Calu3 (cell line): ENCODE results near the gene SBF2. TPM values are rescaled to one million over a fixed set of nuclear protein-coding genes. Genes with fewer than 3 reads are reported as not detected.
"Not testable (repeated sequence)": the region's sequence is repeated elsewhere in the genome, so short reads cannot be mapped to it uniquely, and the experiment has no call there.

Experiments used
- BruUV-seq: library from RNA; stranded (reverse); fragments of 400-500 nt; replicated peaks from 2 replicates; lab custom pipeline; 2021; lab: Mats Ljungman, UMichigan
- CTCF ChIA-PET: fragments of 300-600 bp; sonication (Branson Sonifier 250); formaldehyde crosslinking; loops from one replicate; lab custom pipeline; 2022; ENCODE audit warnings: antibody characterized with exemption; lab: Charles Lee
- DNase-seq: peaks from one replicate; pipeline ENCODE4 v3.0.0; 2022
- H3K27ac Mint-ChIP-seq: one replicate; pipeline ENCODE4 v1.8.0; 2022; ENCODE audit warnings: mixed read lengths; ENCODE audit not compliant: unreplicated experiment
- H3K27me3 Mint-ChIP-seq: one replicate; pipeline ENCODE4 v1.8.0; 2022; ENCODE audit warnings: mixed read lengths; ENCODE audit not compliant: unreplicated experiment
- H3K36me3 Mint-ChIP-seq: one replicate; pipeline ENCODE4 v1.8.0; 2022; ENCODE audit warnings: mild to moderate bottlenecking, moderate library complexity, mixed read lengths; ENCODE audit not compliant: insufficient read depth, unreplicated experiment
- H3K4me1 Mint-ChIP-seq: one replicate; pipeline ENCODE4 v1.8.0; 2022; ENCODE audit warnings: mild to moderate bottlenecking, low read depth, mixed read lengths; ENCODE audit not compliant: unreplicated experiment
- H3K4me3 Mint-ChIP-seq: one replicate; pipeline ENCODE4 v1.8.0; 2022; ENCODE audit warnings: mild to moderate bottlenecking, low read depth, moderate library complexity, mixed read lengths; ENCODE audit not compliant: unreplicated experiment
- H3K9me3 Mint-ChIP-seq: one replicate; pipeline ENCODE4 v1.8.0; 2022; ENCODE audit warnings: low read depth, mixed read lengths; ENCODE audit not compliant: unreplicated experiment
- CTCF ChIP-seq: fragments of 200-600 bp; IDR thresholded peaks from one replicate; pipeline ENCODE4 v1.8.0; 2022; ENCODE audit warnings: antibody characterized with exemption; ENCODE audit not compliant: unreplicated experiment
- intact Hi-C: fragments of 100-400 bp; cut with micrococcal nuclease; formaldehyde crosslinking; loops from one replicate; pipeline ENCODE4 v1.10.0; 2022; ENCODE audit not compliant: unreplicated experiment
- total RNA-seq: library from RNA; stranded (reverse); gene quantifications from 2 replicates; pipeline ENCODE4 v1.2.3, GENCODE V29; 2022

Gene SBF2
- total RNA-seq, 1 experiment from 2014 or later: 39.0 TPM

- TF ChIP-seq CTCF: no peak
- Mint-ChIP-seq H3K4me1 (peaks cover 7% of the 10 kb centered on the region), H3K27me3 (no peaks in the 10 kb centered on the region), H3K36me3 (no peaks in the 10 kb centered on the region), H3K4me3 (no peak overlapping the region), H3K27ac (no peak overlapping the region), H3K9me3 (peaks cover 4% of the 10 kb centered on the region)
- CTCF ChIA-PET: no interaction called here
- no TSS peak for BruUV-seq
- no peak for DNase-seq
- intact Hi-C loops: no loop called here
These were observed 149.1 kb downstream of the SBF2 start for GRCh38 chr11:10144954-10145353.

GRCh38 chr11:10139656-10140055 lies 154.4 kb downstream of the SBF2 start:
- Mint-ChIP-seq H3K27me3 (no peaks in the 10 kb centered on the region), H3K9me3 (peaks cover 6% of the 10 kb centered on the region), H3K4me1 (peaks cover 16% of the 10 kb centered on the region), H3K4me3 (no peak overlapping the region), H3K36me3 (no peaks in the 10 kb centered on the region), H3K27ac (peak overlapping the region; percentile 25)
- no TSS peak for BruUV-seq
- CTCF ChIA-PET: interaction anchor here (0.6 to 0.8 kb wide), 2 partner anchors 43 to 451 kb away, joined by 3 to 4 read pairs; no protein-coding TSS in a partner anchor
- TF ChIP-seq CTCF: no peak
- DNase-seq: peak; percentile 8
- intact Hi-C loops: no loop called here

- DNase-seq: no peak
- Mint-ChIP-seq H3K4me1 (peaks cover 16% of the 10 kb centered on the region), H3K9me3 (peaks cover 6% of the 10 kb centered on the region), H3K27ac (peak overlapping the region; percentile 25), H3K27me3 (no peaks in the 10 kb centered on the region), H3K4me3 (no peak overlapping the region), H3K36me3 (no peaks in the 10 kb centered on the region)
- no peak for TF ChIP-seq CTCF
- BruUV-seq: no TSS peak
- intact Hi-C loops: no loop called here
- CTCF ChIA-PET: interaction anchor here (0.6 to 0.8 kb wide), 2 partner anchors 43 to 451 kb away, joined by 3 to 4 read pairs; no protein-coding TSS in a partner anchor
These were observed 154.9 kb downstream of the SBF2 start for GRCh38 chr11:10139143-10139542.

- no peak overlapping the region for H3K27ac Mint-ChIP-seq
- no peaks in the 10 kb centered on the region for H3K27me3 Mint-ChIP-seq
- no peak for TF ChIP-seq CTCF
- intact Hi-C loops: no loop called here
- CTCF ChIA-PET: no interaction called here
- H3K36me3 Mint-ChIP-seq: no peaks in the 10 kb centered on the region
- H3K9me3 Mint-ChIP-seq: peaks cover 9% of the 10 kb centered on the region
- peaks cover 9% of the 10 kb centered on the region for H3K4me1 Mint-ChIP-seq
- no peak overlapping the region for H3K4me3 Mint-ChIP-seq
- BruUV-seq: no TSS peak
- no peak for DNase-seq
These were observed 159.0 kb downstream of the SBF2 start for GRCh38 chr11:10134975-10135481.

- H3K4me1 Mint-ChIP-seq, H3K27me3 Mint-ChIP-seq, DNase-seq, BruUV-seq, intact Hi-C loops, H3K4me3 Mint-ChIP-seq, H3K36me3 Mint-ChIP-seq, H3K27ac Mint-ChIP-seq, H3K9me3 Mint-ChIP-seq: not testable (repeated sequence)
- CTCF ChIA-PET: interaction anchor here (0.6 kb wide), 1 partner anchor 27 kb away, joined by 4 read pairs; no protein-coding TSS in a partner anchor
These were observed 159.8 kb downstream of the SBF2 start for GRCh38 chr11:10134226-10134625.

- BruUV-seq, intact Hi-C loops, H3K27me3 Mint-ChIP-seq, H3K4me1 Mint-ChIP-seq, DNase-seq, H3K9me3 Mint-ChIP-seq, CTCF ChIA-PET, H3K36me3 Mint-ChIP-seq, H3K4me3 Mint-ChIP-seq, H3K27ac Mint-ChIP-seq: not testable (repeated sequence)
These were observed 160.8 kb downstream of the SBF2 start for GRCh38 chr11:10133251-10133650.
